Left ventricle myocardium inferior (tissue), 1 donor: ENCODE measurements around the gene KIF17. TPM values are rescaled to one million over a fixed set of nuclear protein-coding genes. Genes with fewer than 3 reads are reported as not detected.
"Not testable (repeated sequence)": the region's sequence is repeated elsewhere in the genome, so short reads cannot be mapped to it uniquely, and the experiment has no call there.

Experiments
- DNase-seq: peaks from one replicate; pipeline ENCODE4 v3.0.0-alpha.2; 2020
- H3K27ac ChIP-seq: fragments of 200-600 bp; replicated peaks from 2 replicates; pipeline ENCODE4 v1.8.0; 2021
- H3K27me3 ChIP-seq: fragments of 200-600 bp; 2 replicates; pipeline ENCODE4 v1.8.0; 2021; ENCODE audit warnings: low read depth
- H3K36me3 ChIP-seq: fragments of 200-600 bp; 2 replicates; pipeline ENCODE4 v1.8.0; 2021
- H3K4me1 ChIP-seq: fragments of 200-600 bp; 2 replicates; pipeline ENCODE4 v1.8.0; 2021
- H3K4me3 ChIP-seq: fragments of 200-600 bp; 2 replicates; pipeline ENCODE4 v1.8.0; 2021; ENCODE audit warnings: mild to moderate bottlenecking, moderate library complexity
- H3K9me3 ChIP-seq: fragments of 200-600 bp; replicated peaks from 2 replicates; pipeline ENCODE4 v1.8.0; 2021
- intact Hi-C: fragments of 100-400 bp; cut with micrococcal nuclease; formaldehyde crosslinking; loops from one replicate; pipeline ENCODE4 v1.11.0; 2022
- total RNA-seq: library from RNA; stranded (reverse); fragmentation: NEBNext Ultra II Directional; extraction: Animal tissue kit (Norgen Biotek cat#: 25700); gene quantifications from one replicate; pipeline ENCODE4 v1.2.1, GENCODE V29; 2021
- TF ChIP-seq, protein P1 (sequence below): fragments of 200-600 bp; IDR thresholded peaks from 2 replicates; pipeline ENCODE4 v1.8.0; 2021; ENCODE audit warnings: antibody characterized with exemption, mild to moderate bottlenecking, borderline replicate concordance
- donor health status: DM: no; HTN: yes; CAD: no; lungs with severe emphysema.

The KIF17 gene
- total RNA-seq, 1 donor from 2014 or later: 4.6 TPM

GRCh38 chr1:20678599-20678998 lies 39.2 kb downstream of the KIF17 start:
- DNase-seq: no peak
- Histone ChIP-seq H3K4me3 (no peak overlapping the region), H3K27ac (no peak overlapping the region), H3K9me3 (no peaks in the 10 kb centered on the region), H3K4me1 (peaks cover 19% of the 10 kb centered on the region), H3K36me3 (no peaks in the 10 kb centered on the region), H3K27me3 (no peaks in the 10 kb centered on the region)
- TF ChIP-seq, protein P1, sequence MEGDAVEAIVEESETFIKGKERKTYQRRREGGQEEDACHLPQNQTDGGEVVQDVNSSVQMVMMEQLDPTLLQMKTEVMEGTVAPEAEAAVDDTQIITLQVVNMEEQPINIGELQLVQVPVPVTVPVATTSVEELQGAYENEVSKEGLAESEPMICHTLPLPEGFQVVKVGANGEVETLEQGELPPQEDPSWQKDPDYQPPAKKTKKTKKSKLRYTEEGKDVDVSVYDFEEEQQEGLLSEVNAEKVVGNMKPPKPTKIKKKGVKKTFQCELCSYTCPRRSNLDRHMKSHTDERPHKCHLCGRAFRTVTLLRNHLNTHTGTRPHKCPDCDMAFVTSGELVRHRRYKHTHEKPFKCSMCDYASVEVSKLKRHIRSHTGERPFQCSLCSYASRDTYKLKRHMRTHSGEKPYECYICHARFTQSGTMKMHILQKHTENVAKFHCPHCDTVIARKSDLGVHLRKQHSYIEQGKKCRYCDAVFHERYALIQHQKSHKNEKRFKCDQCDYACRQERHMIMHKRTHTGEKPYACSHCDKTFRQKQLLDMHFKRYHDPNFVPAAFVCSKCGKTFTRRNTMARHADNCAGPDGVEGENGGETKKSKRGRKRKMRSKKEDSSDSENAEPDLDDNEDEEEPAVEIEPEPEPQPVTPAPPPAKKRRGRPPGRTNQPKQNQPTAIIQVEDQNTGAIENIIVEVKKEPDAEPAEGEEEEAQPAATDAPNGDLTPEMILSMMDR: no peak
- intact Hi-C loops: no loop called here

DNA sequence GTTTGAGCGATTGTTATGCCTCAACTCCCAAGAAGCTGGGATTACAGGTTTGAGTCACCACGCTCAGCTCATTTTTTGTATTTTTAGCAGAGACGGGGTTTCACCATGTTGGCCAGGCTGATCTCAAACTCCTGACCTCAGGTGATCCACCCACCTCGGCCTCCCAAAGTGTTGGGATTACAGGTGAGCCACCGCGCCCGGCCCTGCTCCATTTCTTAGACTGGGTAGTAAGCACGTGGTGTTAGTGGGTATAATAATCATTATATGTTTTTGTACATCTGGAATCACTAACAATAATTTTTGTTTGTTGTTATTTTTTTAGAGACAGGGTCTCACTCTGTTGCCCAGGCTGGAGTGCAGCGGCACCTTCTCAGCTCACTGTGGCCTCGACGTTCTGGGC lies 44.2 kb downstream of the KIF17 start:
- H3K36me3 ChIP-seq, H3K27me3 ChIP-seq, H3K9me3 ChIP-seq, DNase-seq, H3K27ac ChIP-seq, H3K4me1 ChIP-seq, intact Hi-C loops, H3K4me3 ChIP-seq: not testable (repeated sequence)

GRCh38 chr1:20672265-20672632 lies 45.6 kb downstream of the KIF17 start:
- Histone ChIP-seq H3K9me3 (no peaks in the 10 kb centered on the region), H3K36me3 (no peaks in the 10 kb centered on the region), H3K4me3 (no peak overlapping the region), H3K27ac (no peak overlapping the region), H3K27me3 (no peaks in the 10 kb centered on the region), H3K4me1 (no peaks in the 10 kb centered on the region)
- TF ChIP-seq, protein P1: no peak
- no peak for DNase-seq
- intact Hi-C loops: no loop called here

GRCh38 chr1:20670936-20671335 lies 46.9 kb downstream of the KIF17 start:
- H3K4me1 ChIP-seq: peaks cover 5% of the 10 kb centered on the region
- TF ChIP-seq, protein P1: no peak
- no peaks in the 10 kb centered on the region for H3K9me3 ChIP-seq
- no peak for DNase-seq
- no peak overlapping the region for H3K4me3 ChIP-seq
- H3K36me3 ChIP-seq: no peaks in the 10 kb centered on the region
- intact Hi-C loops: no loop called here
- H3K27me3 ChIP-seq: no peaks in the 10 kb centered on the region
- no peak overlapping the region for H3K27ac ChIP-seq

- H3K4me1 ChIP-seq: peaks cover 11% of the 10 kb centered on the region
- no peak for DNase-seq
- no peaks in the 10 kb centered on the region for H3K36me3 ChIP-seq
- TF ChIP-seq, protein P1: no peak
- no peaks in the 10 kb centered on the region for H3K9me3 ChIP-seq
- no peaks in the 10 kb centered on the region for H3K27me3 ChIP-seq
- H3K4me3 ChIP-seq: no peak overlapping the region
- H3K27ac ChIP-seq: no peak overlapping the region
- intact Hi-C loops: no loop called here
Observed at GRCh38 chr1:20668581-20668980, 49.2 kb downstream of the KIF17 start.

DNA sequence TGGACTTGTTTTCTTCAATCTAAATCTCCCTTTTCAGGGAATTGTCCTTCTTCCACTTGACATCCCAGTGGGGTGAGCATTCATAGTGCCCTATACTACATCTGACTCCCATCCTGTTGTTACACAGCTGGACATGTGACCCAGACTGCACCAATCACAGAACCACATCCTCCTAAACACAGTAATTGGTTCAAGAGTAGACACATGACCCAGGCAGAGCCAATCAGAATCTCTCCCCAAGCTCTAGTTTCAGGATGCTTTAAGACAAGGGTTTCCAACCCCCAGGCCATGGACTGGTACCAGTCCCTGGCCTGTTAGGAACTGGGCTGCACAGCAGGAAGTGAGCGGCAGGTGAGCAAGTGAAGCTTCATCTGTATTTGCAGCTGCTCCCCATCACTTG lies 51.0 kb downstream of the KIF17 start:
- Histone ChIP-seq H3K27ac (peak overlapping the region; percentile 86), H3K9me3 (no peaks in the 10 kb centered on the region), H3K36me3 (no peaks in the 10 kb centered on the region), H3K27me3 (no peaks in the 10 kb centered on the region), H3K4me3 (peak overlapping the region; percentile 42), H3K4me1 (peaks cover 20% of the 10 kb centered on the region)
- intact Hi-C loops: no loop called here
- DNase-seq: no peak
- TF ChIP-seq, protein P1: no peak
